OCI-LY7 (cell line): ENCODE results near the gene MALSU1. TPM values are rescaled to one million over a fixed set of nuclear protein-coding genes. Genes with fewer than 3 reads are reported as not detected.

ENCODE experiments used
- BruUV-seq: library from RNA; stranded (reverse); fragments of 400-500 nt; replicated peaks from 2 replicates; lab custom pipeline; 2021; lab: Mats Ljungman, UMichigan
- CTCF ChIA-PET: fragments of 300-600 bp; sonication (Branson Sonifier 250); formaldehyde crosslinking; loops from one replicate; lab custom pipeline; 2022; ENCODE audit warnings: antibody characterized with exemption; ENCODE audit not compliant: unreplicated experiment; lab: Charles Lee
- POLR2A ChIA-PET: fragments of 300-600 bp; sonication (Branson Sonifier 250); formaldehyde crosslinking; loops from one replicate; lab custom pipeline; 2022; ENCODE audit warnings: antibody characterized with exemption; lab: Charles Lee
- DNase-seq: peaks from one replicate; pipeline ENCODE4 v3.0.0-alpha.2; 2015; ENCODE audit warnings: low spot score
- H2AFZ ChIP-seq: fragments of 200-600 bp; sonication (generic), shearing (Covaris generic); 2 replicates; pipeline ENCODE4 v1.6.1; 2014; ENCODE audit warnings: mild to moderate bottlenecking, antibody characterized with exemption, low read length, moderate library complexity
- H3K27ac ChIP-seq: fragments of 200-600 bp; sonication (generic); 2 replicates; pipeline ENCODE4 v1.5.1; 2014; ENCODE audit warnings: mixed run types, low read depth, mild to moderate bottlenecking, moderate library complexity, low read length, inconsistent platforms; ENCODE audit not compliant: poor library complexity, severe bottlenecking
- H3K36me3 ChIP-seq: fragments of 200-600 bp; sonication (generic); 2 replicates; pipeline ENCODE4 v1.6.1; 2014; ENCODE audit warnings: mild to moderate bottlenecking, antibody characterized with exemption, low read length, moderate library complexity, mixed read lengths; ENCODE audit not compliant: insufficient read depth
- H3K4me1 ChIP-seq: fragments of 200-600 bp; sonication (generic); 2 replicates; pipeline ENCODE4 v1.5.1; 2014; ENCODE audit warnings: mild to moderate bottlenecking, low read length; ENCODE audit not compliant: insufficient read depth, poor library complexity, severe bottlenecking
- H3K4me2 ChIP-seq: fragments of 200-600 bp; sonication (generic); 2 replicates; pipeline ENCODE4 v1.6.1; 2014; ENCODE audit warnings: mild to moderate bottlenecking, low read length
- H3K4me3 ChIP-seq: fragments of 200-600 bp; sonication (generic); 2 replicates; pipeline ENCODE4 v1.5.1; 2014; ENCODE audit warnings: mild to moderate bottlenecking, low read depth, low read length; ENCODE audit not compliant: poor library complexity, severe bottlenecking
- H3K79me2 ChIP-seq: fragments of 200-600 bp; sonication (generic); 2 replicates; pipeline ENCODE4 v1.6.1; 2016; ENCODE audit warnings: low read depth, mild to moderate bottlenecking, low read length, moderate library complexity, mixed read lengths; ENCODE audit not compliant: insufficient read depth
- H3K9me2 ChIP-seq: fragments of 200-600 bp; sonication (generic); 2 replicates; pipeline ENCODE4 v1.6.1; 2016; ENCODE audit warnings: mild to moderate bottlenecking, low read length, mixed read lengths; ENCODE audit not compliant: insufficient read depth
- H3K9me3 ChIP-seq: fragments of 200-600 bp; sonication (generic); 2 replicates; pipeline ENCODE4 v1.6.1; 2014; ENCODE audit warnings: mild to moderate bottlenecking, mixed run types, low read length, mixed read lengths
- H4K20me1 ChIP-seq: fragments of 200-600 bp; sonication (generic); 2 replicates; pipeline ENCODE4 v1.6.1; 2014; ENCODE audit warnings: mild to moderate bottlenecking, antibody characterized with exemption, low read length, moderate library complexity, mixed read lengths; ENCODE audit not compliant: insufficient read depth
- EZH2phosphoT487 ChIP-seq: fragments of 200-600 bp; sonication (generic); IDR thresholded peaks from 2 replicates; pipeline ENCODE4 v1.6.1; 2018; ENCODE audit warnings: low read depth, borderline replicate concordance, mild to moderate bottlenecking, mixed run types, antibody characterized with exemption, low read length, moderate library complexity, mixed read lengths
- intact Hi-C: fragments of 100-400 bp; cut with micrococcal nuclease; formaldehyde crosslinking; loops from one replicate; pipeline ENCODE4 v1.10.0; 2022; ENCODE audit not compliant: unreplicated experiment
- total RNA-seq, 2 experiments: library from RNA; depleted of rRNA in 1 of 2; stranded (reverse); fragments of >200 nt in 1 of 2; shearing (Covaris generic) in 1 of 2; gene quantifications; 2 replicates each; pipeline ENCODE4 v1.2.3, GENCODE V29; 2014 to 2022
- TF ChIP-seq, protein P1 (sequence below): fragments of 200-600 bp; sonication (generic); conservative IDR thresholded peaks from 2 replicates; pipeline ENCODE4 v1.5.1; 2014; ENCODE audit warnings: mild to moderate bottlenecking, antibody characterized with exemption, low read length, moderate library complexity, mixed read lengths

Gene MALSU1
- total RNA-seq, 2 experiments from 2014 or later, result 66.4 to 107 TPM

DNA sequence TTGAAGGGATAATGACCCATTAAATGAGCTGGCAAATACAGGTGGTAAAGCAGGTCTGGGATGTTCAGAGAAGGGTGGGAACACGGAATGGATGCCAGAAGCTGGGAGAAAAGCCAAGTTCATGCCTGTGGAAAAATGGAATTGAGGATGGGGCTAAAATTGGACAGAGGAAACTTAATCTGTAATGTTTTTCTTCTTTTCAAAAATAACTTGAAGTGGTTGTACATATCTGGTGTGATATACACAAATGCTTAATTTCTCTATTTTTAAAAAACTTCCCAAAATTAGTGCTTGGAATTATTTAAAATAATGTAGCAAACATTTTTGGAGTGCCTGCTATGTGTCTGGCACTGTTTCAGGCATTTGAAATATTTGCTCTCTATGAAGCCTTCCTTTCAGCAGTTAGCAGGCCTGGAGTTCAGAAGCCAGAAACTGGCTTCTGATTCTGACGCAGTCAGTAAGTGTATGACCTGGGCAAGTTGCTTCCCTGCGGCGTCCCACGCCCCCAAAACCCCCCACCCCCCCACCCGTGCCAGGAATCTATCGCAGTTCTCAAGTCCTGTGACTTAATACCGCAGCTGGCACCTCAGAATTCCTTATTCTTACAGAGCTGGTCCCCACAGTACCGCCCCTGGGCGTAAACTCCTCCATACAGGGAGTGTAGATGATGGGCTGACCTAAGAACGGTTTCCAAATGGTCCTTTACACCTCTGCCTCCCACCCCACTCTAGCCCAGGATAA is 828 bp upstream of the MALSU1 start:
- H3K4me1 ChIP-seq, result peaks cover 14% of the 10 kb centered on the region
- ChIA-PET CTCF (no interaction called here), POLR2A (interaction anchor here (0.5 to 1.9 kb wide), 11 partner anchors 9 to 442 kb away, joined by 3 to 7 read pairs (median 3); no protein-coding TSS in a partner anchor)
- intact Hi-C loops, result no loop called here
- peaks cover 22% of the 10 kb centered on the region for H3K36me3 ChIP-seq
- peak overlapping the region; percentile 25 for H3K27ac ChIP-seq
- peak overlapping the region; percentile 89 for H3K4me3 ChIP-seq
- no peaks in the 10 kb centered on the region for H3K9me2 ChIP-seq
- H3K79me2 ChIP-seq, result peaks cover 39% of the 10 kb centered on the region
- no TSS peak for BruUV-seq
- H2AFZ ChIP-seq, result peak overlapping the region; percentile 67
- 0 out of 2 replicates have a peak, but pooled peaks cover 8% of the 10 kb centered on the region for H4K20me1 ChIP-seq
- no peak for DNase-seq
- TF ChIP-seq, protein P1, sequence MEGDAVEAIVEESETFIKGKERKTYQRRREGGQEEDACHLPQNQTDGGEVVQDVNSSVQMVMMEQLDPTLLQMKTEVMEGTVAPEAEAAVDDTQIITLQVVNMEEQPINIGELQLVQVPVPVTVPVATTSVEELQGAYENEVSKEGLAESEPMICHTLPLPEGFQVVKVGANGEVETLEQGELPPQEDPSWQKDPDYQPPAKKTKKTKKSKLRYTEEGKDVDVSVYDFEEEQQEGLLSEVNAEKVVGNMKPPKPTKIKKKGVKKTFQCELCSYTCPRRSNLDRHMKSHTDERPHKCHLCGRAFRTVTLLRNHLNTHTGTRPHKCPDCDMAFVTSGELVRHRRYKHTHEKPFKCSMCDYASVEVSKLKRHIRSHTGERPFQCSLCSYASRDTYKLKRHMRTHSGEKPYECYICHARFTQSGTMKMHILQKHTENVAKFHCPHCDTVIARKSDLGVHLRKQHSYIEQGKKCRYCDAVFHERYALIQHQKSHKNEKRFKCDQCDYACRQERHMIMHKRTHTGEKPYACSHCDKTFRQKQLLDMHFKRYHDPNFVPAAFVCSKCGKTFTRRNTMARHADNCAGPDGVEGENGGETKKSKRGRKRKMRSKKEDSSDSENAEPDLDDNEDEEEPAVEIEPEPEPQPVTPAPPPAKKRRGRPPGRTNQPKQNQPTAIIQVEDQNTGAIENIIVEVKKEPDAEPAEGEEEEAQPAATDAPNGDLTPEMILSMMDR, result no peak
- TF ChIP-seq EZH2phosphoT487, result no peak
- no peaks in the 10 kb centered on the region for H3K9me3 ChIP-seq
- peak overlapping the region; percentile 62 for H3K4me2 ChIP-seq

DNA sequence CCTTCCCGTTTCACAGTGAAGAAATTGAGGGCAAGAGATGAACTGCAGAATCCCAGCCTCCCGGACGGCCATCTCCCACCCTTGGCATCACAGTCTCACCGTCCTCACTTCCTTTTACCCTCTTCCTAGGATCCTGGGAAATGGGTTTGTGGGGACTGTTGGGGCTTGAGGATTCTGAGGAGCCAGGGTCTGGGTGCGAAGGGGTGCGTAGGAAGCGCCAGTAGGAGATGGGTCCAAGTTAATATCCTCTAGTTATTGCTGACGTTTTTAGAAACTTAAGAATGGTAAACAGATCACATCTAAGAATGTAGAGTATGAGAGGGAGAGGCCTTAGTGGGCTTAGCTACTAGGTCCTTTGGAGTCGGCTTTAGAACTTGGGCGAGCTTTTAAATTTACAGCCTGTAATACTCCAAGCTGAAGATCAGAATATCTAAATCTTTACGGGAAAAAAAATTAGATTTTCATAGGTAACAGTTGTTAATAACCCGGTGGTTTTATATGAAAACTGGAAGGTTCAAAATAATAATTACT is 696 bp downstream of the MALSU1 start:
- intact Hi-C loops, result no loop called here

More for the DNA sequence above, 696 bp downstream of the MALSU1 start:
- Histone ChIP-seq H3K36me3 (peaks cover 35% of the 10 kb centered on the region), H3K79me2 (peaks cover 52% of the 10 kb centered on the region), H2AFZ (peak overlapping the region; percentile 65; the same call in 1 of the 2 replicates), H3K4me2 (peak overlapping the region; percentile 84), H3K27ac (peak overlapping the region; percentile 18), H3K9me2 (no peaks in the 10 kb centered on the region), H3K9me3 (no peaks in the 10 kb centered on the region), H4K20me1 (0 out of 2 replicates have a peak, but pooled peaks cover 8% of the 10 kb centered on the region), H3K4me3 (peak overlapping the region; percentile 89), H3K4me1 (peaks cover 14% of the 10 kb centered on the region)
- CTCF ChIA-PET, result no interaction called here
- POLR2A ChIA-PET, result interaction anchor here (0.6 to 1.9 kb wide), 8 partner anchors 10 to 240 kb away, joined by 3 to 9 read pairs (median 4); no protein-coding TSS in a partner anchor
- no peak for DNase-seq
- no peak for TF ChIP-seq EZH2phosphoT487
- TF ChIP-seq, protein P1, result no peak
- BruUV-seq, result TSS peak; percentile 66
